UCSD-AML1 (cell line): Measurements from ENCODE around the gene FOSB.
"Not testable (repeated sequence)": the region's sequence is repeated elsewhere in the genome, so short reads cannot be mapped to it uniquely, and the experiment has no call there.

Source experiments
- DNase-seq: peaks from one replicate; lab custom pipeline; 2025; ENCODE audit not compliant: unreplicated experiment; lab: John Stamatoyannopoulos, UW

Gene FOSB

GRCh38 chr19:45503909-45504308 is 36.1 kb downstream of the FOSB start:
- no peak for DNase-seq

GRCh38 chr19:45505151-45505995 is 37.6 kb downstream of the FOSB start:
- no peak for DNase-seq

- DNase-seq = no peak
Observed at GRCh38 chr19:45505996-45506245, 38.1 kb downstream of the FOSB start.

- DNase-seq = peak; percentile 94
Observed at GRCh38 chr19:45506246-45506988, 38.6 kb downstream of the FOSB start.

DNA sequence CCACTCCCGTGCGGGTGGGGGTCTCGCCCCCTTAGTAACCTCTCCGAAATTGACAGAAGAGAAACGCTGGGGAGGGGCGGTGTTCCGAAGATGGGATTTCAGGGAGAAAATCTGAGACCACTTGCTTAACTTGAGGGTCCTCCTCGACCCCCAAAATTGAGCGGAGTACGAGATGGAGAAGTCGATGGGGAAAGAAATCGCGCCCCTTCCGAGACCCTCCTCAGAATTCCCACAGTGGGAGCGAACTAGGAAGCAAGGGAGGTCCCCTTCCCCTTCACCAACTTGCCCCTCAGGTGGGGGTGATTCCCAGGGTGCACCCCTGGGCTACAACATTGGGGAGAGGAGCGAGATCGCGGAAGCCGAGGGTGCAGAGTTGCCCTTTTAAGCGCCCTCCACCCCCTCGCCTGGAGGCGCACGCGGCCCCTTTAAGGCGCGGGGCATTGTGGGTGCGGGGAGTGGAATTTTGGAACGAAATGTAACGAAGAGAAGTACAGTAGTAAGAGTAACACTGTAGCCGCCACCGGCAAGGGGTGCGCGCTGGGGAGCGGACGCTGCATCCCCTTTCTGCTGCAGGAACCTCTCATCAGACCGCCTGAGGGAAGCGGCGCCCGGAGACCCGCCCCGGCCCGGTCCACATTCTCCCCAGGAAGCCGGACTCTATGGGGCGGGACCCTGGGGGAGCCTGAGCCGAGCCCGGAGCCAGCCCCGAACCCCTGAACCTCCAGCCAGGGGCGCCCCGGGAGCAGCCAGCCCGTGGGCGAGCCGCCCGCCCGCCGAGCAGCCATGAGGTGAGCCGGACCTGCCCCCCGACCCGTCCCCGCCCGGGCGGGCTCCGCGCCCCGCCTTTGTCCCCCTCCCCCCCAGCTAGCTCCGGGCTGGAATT is 39.4 kb downstream of the FOSB start, which contains the start of gene VASP:
TSS of gene VASP (plus strand) at position 491 of the 883 bp plus-strand sequence. CDS start at position 784, 293 bp downstream.
- DNase-seq = peak; percentile 91

DNA sequence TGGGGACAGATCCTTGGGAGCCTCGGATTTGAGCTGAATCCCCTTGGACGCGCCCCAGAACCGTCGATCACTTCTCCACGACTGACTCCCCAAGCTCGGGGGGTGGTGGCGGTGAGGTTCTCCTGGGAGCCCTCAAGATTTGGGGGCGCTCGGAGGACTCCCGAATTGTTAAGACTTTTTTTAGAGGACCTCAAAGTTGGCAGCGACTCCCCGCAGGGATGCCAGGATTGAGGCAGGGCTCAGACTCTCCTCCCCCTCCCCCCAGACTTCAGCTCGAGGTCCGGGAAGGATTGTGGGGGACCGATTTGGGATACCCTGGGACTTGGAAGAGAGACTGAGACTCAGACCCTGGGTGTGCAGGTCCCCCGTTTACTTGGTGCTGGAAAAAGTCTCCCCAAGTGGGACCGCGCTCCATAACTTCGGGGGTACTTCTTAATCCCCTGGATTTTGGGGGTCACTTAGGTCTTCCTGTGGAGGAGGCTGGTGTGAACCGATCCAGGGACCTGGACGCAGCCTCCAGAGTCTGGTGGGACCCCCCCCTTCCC is 40.1 kb downstream of the FOSB start:
- no peak for DNase-seq

- peak; percentile 50 for DNase-seq
Observed at GRCh38 chr19:45508417-45508860, 40.6 kb downstream of the FOSB start.

- peak; percentile 88 for DNase-seq
Observed at GRCh38 chr19:45508861-45509691, 41.3 kb downstream of the FOSB start.

GRCh38 chr19:45509692-45510015 is 41.9 kb downstream of the FOSB start:
- DNase-seq = no peak

DNA sequence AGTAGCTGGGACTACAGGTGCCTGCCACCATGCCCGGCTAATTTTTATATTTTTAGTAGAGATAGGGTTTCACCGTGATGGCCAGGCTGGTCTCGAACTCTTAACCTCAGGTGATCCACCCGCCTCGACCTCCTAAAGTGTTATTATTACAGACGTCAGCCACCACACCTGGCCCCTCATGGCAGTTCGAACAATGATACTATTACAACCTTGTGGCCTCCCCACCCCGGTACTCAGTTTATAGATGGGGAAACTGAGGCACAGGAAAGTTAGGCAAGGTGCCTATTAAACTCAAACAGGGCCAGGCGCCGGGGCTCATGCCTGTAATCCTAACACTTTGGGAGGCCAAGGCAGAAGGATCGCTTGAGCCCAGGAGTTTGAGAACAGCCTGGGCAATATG is 42.6 kb downstream of the FOSB start:
- DNase-seq = not testable (repeated sequence)

DNA sequence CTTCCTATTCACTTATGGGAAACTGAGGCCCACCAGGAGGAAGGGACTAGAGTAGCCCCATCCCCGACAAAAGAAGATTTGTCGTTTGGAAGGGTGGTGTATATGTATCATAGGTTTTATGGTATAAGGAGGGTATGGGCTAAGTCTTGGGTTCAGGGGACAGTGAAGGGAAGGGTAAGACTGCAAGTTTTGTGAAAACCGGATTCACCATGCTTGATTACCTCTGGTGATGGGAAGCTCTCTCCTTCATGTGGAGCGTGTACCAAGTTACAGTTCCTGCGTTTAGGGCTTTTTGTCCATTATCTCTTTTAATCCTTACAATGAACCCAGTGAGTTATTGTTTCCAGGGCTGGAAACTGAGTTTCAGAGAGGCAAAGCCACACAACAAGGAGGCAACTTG is 43.3 kb downstream of the FOSB start:
- DNase-seq = no peak

GRCh38 chr19:45512881-45513483 is 45.2 kb downstream of the FOSB start:
- no peak for DNase-seq

DNA sequence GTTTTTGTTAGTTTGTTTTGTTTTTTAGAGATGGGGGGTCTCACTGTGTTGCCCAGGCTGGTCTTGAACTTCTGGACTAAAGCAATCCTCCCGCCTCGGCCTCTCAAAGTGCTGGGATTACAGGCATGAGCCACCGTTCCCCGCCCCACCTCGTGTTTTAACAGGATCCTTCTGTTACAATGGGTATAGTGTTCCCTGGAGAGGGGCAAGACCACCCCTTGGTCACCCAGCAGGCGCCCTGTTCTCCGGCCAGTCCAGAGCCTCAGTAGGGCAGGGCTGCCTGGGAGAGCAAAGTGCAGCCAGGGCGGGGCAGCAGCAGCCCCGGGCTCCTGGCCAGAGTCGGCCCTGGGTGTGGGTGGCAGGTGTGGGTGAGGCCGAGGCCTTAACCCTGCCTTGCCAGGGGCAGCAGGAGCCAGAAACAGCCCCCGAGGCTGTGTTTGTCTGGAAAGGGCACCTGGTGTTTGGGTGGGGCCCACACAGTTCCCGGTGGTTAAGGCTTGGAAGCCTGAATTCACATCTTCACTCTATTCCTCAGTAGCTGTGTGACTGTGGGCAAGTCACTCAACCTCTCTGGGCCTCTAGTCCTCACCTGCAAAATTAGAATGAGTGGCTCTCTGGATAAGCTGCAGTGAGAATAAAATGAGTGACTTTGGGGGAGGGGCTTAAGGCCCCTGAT is 46.7 kb downstream of the FOSB start:
- DNase-seq = no peak

- DNase-seq = peak; percentile 89
Observed at GRCh38 chr19:45515081-45515624, 47.4 kb downstream of the FOSB start.

DNA sequence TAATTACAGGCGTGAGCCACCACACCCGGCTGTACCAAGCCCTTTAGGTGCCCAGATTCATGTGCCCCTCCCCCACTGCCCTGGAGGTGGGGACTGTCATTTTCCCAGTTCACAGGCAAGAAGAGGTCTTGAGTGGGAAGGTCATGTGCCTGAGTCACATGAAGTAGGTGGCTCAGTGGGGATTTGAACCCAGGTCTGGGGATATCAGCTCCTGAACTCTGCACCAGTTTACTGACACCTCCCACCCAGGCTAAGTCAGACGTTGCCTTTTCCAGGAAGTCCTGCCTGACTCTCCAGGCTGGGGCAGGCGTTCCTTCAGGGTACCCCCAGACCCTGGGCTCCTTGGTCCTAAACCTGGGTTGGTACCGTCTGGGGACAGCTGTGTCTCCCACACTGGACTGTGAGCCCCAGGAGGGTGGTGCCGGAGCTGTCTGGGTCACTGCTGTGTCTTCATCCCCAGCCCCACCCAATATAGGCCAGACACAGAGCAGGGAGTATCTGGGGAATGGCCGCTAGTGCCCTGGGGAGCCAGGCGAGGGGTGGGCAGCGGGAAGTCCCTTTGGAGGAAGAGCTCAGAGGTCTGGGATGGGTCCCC is 48.1 kb downstream of the FOSB start:
- no peak for DNase-seq

- DNase-seq = no peak
Observed at GRCh38 chr19:45517238-45517637, 49.4 kb downstream of the FOSB start.

GRCh38 chr19:45517641-45518468 is 50.1 kb downstream of the FOSB start:
- no peak for DNase-seq

DNA sequence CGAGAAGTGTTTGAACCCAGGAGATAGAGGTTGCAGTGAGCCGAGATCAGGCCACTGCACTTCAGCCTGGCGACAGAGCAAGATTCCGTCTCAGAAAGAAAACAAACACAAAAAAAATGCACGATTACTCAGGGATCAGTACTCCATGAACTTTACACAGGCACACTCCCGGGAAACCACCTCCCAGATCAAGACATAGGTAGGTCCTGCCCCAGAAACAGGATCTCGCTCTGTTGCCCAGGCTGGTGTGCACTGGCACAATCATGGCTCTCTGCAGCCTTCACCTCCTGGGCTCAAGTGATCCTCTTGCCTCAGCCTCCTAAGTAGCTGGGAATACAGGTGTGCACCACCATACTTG is 50.7 kb downstream of the FOSB start:
- no peak for DNase-seq
